HG03196 (cell line): ENCODE data around the gene PRKCA.
"Not testable (repeated sequence)": the region's sequence is repeated elsewhere in the genome, so short reads cannot be mapped to it uniquely, and the experiment has no call there.

Experiments used
- ATAC-seq: cut with Tn5 transposase; IDR thresholded peaks from one replicate; pipeline ENCODE4 v1.9.1; 2021; ENCODE audit not compliant: unreplicated experiment

The PRKCA gene

DNA sequence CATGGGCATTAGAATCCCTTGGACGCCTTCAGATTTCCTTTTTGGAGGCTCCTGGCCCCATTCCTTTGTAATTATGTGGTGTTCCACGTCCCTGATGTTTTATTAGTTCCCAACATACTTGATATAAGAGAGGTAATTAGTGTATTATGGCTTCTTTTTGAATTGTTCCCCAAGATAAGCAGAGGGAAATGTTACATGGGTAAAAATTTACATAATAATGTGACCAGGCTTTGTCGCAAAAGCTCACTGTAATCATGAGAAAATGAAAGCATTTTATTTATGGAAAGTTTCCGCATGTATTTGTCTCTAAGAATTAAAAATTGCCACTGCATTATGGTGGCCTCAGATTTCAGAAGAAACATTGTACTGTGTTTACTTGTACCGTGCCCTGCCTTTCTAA, 177.8 kb downstream of the PRKCA start:
- ATAC-seq: no peak

DNA sequence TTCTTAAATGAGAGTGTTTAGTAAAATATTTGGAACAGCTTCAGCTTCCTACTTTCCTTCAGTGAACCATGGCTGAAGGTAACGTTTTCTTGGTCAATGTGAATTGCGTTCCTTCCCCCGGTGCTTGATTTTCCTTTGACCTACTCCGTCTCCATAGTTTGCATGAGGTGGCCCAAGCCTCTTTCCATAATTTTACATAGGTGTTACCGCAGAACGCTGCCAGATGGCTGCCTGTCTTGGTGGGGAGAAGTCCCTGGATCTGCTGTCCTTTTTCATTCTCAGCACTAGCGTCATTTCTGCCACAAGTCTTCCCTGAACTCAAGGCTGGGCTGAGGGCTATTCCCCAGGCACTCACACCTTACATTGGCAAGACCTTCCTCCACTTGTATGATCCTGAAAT, 178.4 kb downstream of the PRKCA start:
- ATAC-seq: no peak

DNA sequence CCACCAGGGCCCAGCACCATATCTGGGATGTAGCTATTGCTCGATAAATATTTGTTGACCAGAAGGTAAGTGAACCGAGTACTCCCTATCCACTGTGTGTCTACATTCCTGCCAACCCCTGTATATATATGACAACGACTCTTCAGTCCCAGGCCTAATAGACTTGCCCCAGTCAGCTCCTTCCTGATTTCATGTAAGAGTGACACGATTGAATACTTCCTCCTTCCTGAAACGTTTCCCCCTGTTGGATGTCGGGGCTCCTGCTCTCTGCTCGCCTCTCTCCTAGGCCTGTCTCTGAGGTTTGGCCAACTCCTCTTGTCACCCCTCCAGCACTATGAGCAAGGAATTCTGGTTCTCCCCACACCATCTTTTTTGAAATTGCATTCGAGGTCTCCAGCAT, 178.9 kb downstream of the PRKCA start:
- ATAC-seq: no peak

GRCh38 chr17:66483906-66484305, 181.5 kb downstream of the PRKCA start:
- no peak for ATAC-seq

- no peak for ATAC-seq
Measured at GRCh38 chr17:66485309-66485947, 183.0 kb downstream of the PRKCA start.

GRCh38 chr17:66487121-66487520, 184.7 kb downstream of the PRKCA start:
- ATAC-seq: no peak

DNA sequence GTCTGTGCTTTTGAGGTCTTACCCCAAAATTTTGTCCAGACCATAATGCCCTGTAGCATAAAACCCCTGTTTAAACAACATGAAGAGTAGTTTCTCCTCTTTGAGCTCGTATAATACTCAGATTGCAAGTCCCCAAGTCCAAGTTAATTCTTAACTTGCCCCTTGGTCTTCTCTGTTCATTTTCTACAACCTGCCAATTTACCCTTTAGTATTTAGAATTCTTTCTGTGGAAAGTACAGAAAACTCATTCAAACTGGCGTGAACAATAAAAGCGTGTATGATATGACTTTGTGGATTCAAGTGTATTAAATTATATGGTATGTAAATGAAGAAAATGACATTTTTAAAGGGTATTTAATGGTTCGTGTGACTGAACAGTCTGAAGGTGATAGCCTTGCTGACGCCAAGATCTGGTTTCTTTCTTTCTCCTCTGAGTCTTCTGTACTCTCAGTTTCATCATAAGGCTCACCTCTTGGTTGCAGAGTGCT, 185.6 kb downstream of the PRKCA start:
- no peak for ATAC-seq

DNA sequence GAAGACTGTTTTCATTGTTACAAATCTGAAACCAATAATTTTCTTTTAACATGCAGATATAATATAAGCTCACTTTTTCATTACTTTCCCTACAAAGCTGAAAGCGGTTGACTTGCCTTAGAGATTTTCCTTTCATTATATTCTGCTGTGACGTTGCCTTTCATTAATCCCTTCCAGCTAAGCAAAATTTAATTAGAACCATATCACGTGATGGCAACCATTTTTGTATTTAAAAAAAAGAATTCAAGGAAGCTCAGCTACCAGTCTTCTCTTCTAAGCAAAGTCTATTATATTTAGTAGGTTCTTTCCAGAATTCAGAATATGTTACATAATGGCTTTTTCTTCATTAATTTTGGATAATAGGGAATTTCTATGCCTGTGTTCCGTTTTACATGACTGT, 186.5 kb downstream of the PRKCA start:
- no peak for ATAC-seq

DNA sequence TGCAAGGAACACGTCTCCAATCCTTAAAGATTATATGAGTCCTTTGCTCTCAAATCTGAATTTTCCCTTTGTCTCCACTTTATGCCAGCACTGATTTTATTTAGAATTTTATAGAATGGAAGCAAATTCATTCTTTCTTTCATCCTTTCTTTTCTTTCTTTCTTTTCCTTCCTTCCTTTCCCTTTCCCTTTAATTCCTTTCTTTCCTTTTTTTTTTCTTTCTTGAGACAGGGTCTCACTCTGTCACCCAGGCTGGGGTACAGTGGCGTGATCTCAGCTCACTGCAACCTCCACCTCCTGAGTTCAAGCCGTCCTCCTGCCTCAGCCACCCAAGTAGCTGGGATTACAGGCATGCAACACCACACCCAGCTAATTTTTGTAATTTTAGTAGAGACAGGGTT, 187.2 kb downstream of the PRKCA start:
- not testable (repeated sequence) for ATAC-seq

- ATAC-seq: no peak
Measured at GRCh38 chr17:66491213-66491612, 188.8 kb downstream of the PRKCA start.

DNA sequence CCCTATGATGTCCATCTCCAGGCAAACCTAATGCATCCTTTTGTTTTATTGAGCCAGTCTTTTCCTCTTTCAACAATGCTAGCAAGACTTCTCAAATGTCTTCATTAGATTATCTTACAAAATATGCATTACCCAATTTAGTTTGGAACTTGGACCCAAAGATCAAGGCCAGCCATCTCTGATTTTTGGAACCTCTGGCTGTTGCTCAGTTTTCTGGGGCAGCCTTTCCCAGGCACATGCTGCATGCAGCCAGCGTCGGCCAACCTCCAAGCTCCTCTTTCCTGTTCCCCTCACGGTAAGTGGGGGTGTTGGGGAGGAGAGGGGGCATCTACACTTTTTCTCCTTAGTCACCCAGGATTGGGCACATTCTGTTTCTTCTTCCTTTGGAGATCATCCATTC, 189.3 kb downstream of the PRKCA start:
- no peak for ATAC-seq

DNA sequence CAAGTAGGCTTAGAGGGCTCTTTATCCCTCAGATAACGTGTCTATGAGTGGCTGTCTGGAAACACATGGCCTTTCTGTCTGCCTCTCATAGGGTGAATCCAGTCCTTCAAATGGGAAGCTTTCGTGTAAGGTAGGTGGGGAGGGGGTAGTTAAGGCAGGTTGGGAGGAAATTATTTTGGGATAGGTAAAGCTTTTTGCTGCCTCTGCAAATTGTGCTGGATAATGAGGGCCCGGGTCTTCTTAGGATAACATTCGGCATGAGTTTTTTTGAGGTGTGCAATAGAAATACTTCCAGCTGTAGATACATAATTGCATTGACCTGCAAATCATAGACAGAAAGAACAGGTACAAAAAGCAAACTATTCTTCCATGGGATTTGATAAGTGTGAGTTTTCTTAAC, 189.7 kb downstream of the PRKCA start:
- no peak for ATAC-seq

DNA sequence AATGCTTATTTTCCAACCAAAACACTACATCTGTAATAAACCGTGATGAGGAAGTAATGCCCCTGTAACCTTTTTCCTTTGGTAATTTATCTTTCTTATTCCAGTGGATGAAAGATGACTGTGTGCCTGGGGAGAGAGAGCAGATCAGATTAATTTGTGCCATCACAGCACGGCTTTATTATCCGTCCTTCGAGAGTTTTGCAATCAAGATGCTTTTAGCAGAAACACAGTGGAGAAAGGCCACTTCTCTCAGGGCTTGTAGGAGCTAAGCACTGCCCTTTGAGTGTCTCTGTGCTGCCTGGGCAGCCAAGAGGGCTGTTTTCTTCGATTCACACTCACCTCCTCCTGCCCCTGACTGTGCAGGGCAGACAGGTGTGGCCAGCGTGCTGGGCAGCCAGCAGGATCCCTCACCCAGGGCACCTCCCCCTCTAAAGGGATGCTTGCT, 190.2 kb downstream of the PRKCA start:
- ATAC-seq: no peak

DNA sequence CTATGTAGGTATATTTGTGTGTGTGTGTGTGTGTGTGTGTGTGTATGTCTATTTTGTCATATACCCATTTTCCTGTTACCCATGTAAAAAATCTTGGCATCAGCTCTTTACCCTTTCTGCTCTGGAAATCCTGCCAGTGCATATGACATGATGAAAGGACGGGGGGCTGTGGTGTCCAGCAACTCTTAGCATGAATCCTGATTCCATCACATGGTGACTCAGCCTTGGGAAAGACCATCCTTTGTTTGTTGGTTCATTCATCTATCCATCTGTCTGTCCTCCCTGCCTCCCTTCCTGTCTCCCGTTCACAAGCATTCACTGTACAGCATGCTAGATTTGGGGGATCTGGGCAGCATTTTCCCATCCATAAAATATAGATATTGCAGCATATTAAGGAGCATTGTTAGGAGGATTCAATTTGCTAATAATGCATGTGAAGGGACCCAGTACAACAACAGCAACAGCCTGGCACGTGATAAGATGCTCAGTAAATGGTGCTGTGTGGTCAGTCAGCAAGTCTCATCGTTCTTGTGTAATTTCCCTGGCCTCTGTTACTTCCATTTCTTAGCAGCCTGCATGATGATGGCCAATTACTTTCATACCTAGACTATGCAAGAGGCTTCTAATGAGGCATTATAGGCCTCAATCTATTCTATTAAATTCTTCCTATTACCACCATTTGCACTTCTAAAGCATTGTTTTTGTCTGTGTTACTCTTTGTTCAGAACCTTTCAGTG, 191.0 kb downstream of the PRKCA start:
- no peak for ATAC-seq

- no peak for ATAC-seq
Measured at GRCh38 chr17:66494023-66494803, 191.8 kb downstream of the PRKCA start.

DNA sequence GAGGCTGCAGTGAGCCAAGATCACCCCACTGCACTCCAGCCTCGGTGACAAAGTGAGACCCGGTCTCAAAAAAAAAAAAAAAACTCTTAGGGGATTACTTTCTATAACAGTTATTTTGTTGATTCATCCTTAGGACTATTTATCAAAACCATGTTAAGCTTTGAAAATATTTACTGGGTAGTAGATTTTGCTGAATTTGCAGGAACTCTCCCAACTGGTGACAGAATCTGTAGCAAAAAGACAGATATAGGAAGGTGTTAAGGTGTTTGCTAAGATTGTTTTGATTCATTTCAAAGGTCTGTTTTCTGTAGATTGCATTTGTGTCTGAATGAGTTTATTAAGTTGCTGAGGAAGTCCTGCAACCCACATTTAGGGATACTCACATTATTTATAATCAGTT, 192.6 kb downstream of the PRKCA start:
- no peak for ATAC-seq

DNA sequence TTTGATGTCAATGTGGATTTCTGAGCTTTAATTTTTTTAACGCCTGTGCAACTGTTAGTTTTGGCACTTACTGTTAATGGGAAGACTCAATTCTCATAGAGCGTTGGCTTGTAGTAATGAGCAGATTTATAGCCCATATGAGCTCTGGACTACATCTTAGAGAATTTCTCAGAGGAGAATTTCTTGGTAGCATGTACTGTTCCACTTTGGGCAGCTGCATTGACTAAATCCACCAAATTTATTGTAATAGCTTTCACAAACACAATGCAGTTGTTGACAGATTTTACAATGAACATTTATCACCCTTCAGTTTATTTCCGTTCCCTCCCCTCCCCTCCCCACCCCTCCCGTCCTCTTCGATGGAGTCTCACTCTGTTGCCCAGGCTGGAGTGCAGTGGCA, 193.9 kb downstream of the PRKCA start:
- ATAC-seq: no peak

GRCh38 chr17:66498580-66498979, 196.2 kb downstream of the PRKCA start:
- ATAC-seq: no peak

DNA sequence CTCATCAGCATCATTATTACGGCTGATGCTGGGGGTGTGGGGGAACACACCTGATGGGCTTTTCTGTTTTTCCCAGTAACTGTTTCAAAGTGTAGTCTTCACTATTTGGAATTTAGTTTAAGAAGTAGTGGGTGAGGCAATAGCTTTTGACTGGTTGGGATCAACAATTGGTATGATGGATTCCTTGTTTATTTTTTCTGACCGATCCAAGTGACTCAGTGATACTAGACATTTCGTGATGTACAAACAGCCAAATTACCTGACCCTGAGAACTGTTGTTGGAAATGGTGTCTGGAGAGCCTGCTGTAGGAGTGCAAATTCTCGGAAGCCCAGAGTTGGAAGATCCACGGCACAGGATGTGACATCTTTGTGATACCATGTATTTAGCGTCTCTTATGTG, 204.2 kb downstream of the PRKCA start:
- no peak for ATAC-seq

GRCh38 chr17:66507103-66507923, 204.9 kb downstream of the PRKCA start:
- ATAC-seq: no peak
